ENCODE data around the gene ANGPT4. TPM values are rescaled to one million over a fixed set of nuclear protein-coding genes. Genes with fewer than 3 reads are reported as not detected.

ANGPT4 gene
- polyA plus RNA-seq, 1 of the 3 experiments (the other 2 are of a cell fraction): not detected

GRCh38 chr20:909641-910040, 6.5 kb downstream of the ANGPT4 start:
- Histone ChIP-seq H3K27me3 (ENCODE audit: insufficient read depth) (peaks cover 5% of the 10 kb centered on the region; the same call in 1 of the 2 replicates), H3K9ac (no peak overlapping the region), H3F3A (replicated peaks; ENCODE audit: insufficient read depth) (no peaks in the 10 kb centered on the region), H4K20me1 (ENCODE audit: insufficient read depth) (no peaks in the 10 kb centered on the region), H3K79me2 (ENCODE audit: insufficient read depth) (no peaks in the 10 kb centered on the region), H3K9me2 (no peaks in the 10 kb centered on the region), H3K4me2 (no peak overlapping the region), H3K4me3 (ENCODE audit: low read depth in 2 of 2, low read length in 1 of 2) (no peak overlapping the region), H3K27ac (ENCODE audit: low read depth in 2 of 2, low read length in 1 of 2) (no peak overlapping the region), H3K9me3 (no peaks in the 10 kb centered on the region), H2AFZ (ENCODE audit: low read depth) (no peak overlapping the region), H3K36me3 (replicated peaks in 1 of 2; ENCODE audit: control insufficient read depth in 1 of 2, insufficient read depth in 2 of 2, low read length in 1 of 2) (no peaks in the 10 kb centered on the region), H3K4me1 (ENCODE audit: control insufficient read depth in 1 of 2, insufficient read depth in 2 of 2, low read depth in 1 of 2, low read length in 1 of 2) (no peaks in the 10 kb centered on the region)
- WGBS (ENCODE audit: low lambda C conversion rate): 23% methylated on average over 3 of the region's 3 CpGs
- ChIA-PET CTCF (interaction anchor here (0.8 to 1.3 kb wide), 3 partner anchors 10 to 94 kb away, joined by 3 to 6 read pairs (median 3); no protein-coding TSS in a partner anchor), POLR2A (no interaction called here)
- TF ChIP-seq FOXM1 (IDR thresholded peaks at IDR 0.05; ENCODE audit: low read depth) (no peak), RAD21 (IDR thresholded peaks at IDR 0.05; ENCODE audit: low read length) (no peak)
- DNase-seq: no peak

DNA sequence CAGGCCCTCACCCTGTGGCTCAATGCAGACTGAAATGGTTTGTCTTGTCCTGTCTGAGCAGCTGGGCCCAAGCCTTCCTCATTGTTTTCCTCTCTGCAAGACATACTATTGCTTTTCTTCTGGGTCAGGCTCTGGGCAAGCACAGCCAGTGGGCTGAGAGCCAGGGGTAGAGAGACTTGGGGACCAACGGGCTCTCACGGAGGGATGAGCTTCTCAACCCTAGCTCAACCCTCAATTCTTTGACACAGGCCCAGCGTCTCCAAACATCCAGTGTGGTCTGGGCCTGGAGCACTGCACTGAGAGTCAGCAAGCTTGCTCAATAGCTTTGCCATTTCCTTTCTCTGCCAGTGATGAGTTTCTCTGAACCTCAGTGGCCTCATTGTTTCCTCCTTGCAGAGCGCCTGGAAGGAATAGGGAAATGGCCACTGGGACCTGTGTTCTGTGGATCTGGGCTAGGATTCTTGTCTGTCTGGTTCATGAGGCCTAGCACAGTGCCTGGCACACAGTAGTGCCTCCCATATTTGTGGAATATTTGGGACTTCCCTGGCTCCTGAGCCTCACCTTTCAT, 9.3 kb downstream of the ANGPT4 start:
- Histone ChIP-seq H3K9me3 (no peaks in the 10 kb centered on the region), H4K20me1 (ENCODE audit: insufficient read depth) (no peaks in the 10 kb centered on the region), H2AFZ (ENCODE audit: low read depth) (no peak overlapping the region), H3K4me1 (ENCODE audit: control insufficient read depth in 1 of 2, insufficient read depth in 2 of 2, low read depth in 1 of 2, low read length in 1 of 2) (peaks cover 0 to 7% of the 10 kb centered on the region in 2 experiments; a peak in 1 of 4 replicates), H3K79me2 (ENCODE audit: insufficient read depth) (no peaks in the 10 kb centered on the region), H3F3A (replicated peaks; ENCODE audit: insufficient read depth) (no peaks in the 10 kb centered on the region), H3K9ac (no peak overlapping the region), H3K4me3 (ENCODE audit: low read depth in 2 of 2, low read length in 1 of 2) (no peak overlapping the region), H3K9me2 (no peaks in the 10 kb centered on the region), H3K4me2 (no peak overlapping the region), H3K27me3 (ENCODE audit: insufficient read depth) (no peaks in the 10 kb centered on the region), H3K27ac (ENCODE audit: low read depth in 2 of 2, low read length in 1 of 2) (no peak overlapping the region), H3K36me3 (replicated peaks in 1 of 2; ENCODE audit: control insufficient read depth in 1 of 2, insufficient read depth in 2 of 2, low read length in 1 of 2) (no peaks in the 10 kb centered on the region)
- TF ChIP-seq TEAD4 (IDR thresholded peaks at IDR 0.05; ENCODE audit: borderline replicate concordance, insufficient read depth) (no peak), EZH2phosphoT487 (IDR thresholded peaks at IDR 0.05; ENCODE audit: borderline replicate concordance, low read depth) (no peak), FOXJ3 (CRISPR knock-in tag; IDR thresholded peaks at IDR 0.05) (no peak), RAD21 (IDR thresholded peaks at IDR 0.05; ENCODE audit: low read length) (no peak), TAF1 (IDR thresholded peaks at IDR 0.05; ENCODE audit: borderline replicate concordance, low read depth, low read length) (no peak), FOXM1 (IDR thresholded peaks at IDR 0.05; ENCODE audit: low read depth) (no peak), SIN3A (IDR thresholded peaks at IDR 0.05; ENCODE audit: borderline replicate concordance, low read depth, low read length) (no peak), GABPA (IDR thresholded peaks at IDR 0.05; ENCODE audit: low read depth) (no peak), ZBTB33 (IDR thresholded peaks at IDR 0.05; ENCODE audit: borderline replicate concordance, low read depth) (no peak), SMC3 (IDR thresholded peaks at IDR 0.05; ENCODE audit: low read depth, low read length) (no peak), MEF2A (IDR thresholded peaks at IDR 0.05; ENCODE audit: borderline replicate concordance, low read depth) (no peak), GATA2 (CRISPR knock-in tag; IDR thresholded peaks at IDR 0.05) (no peak), USF1 (IDR thresholded peaks at IDR 0.05; ENCODE audit: borderline replicate concordance, low read depth) (no peak), TCF12 (IDR thresholded peaks at IDR 0.05) (no peak), YY1 (IDR thresholded peaks at IDR 0.05; ENCODE audit: low read depth) (no peak)
- TF ChIP-seq, protein P1, sequence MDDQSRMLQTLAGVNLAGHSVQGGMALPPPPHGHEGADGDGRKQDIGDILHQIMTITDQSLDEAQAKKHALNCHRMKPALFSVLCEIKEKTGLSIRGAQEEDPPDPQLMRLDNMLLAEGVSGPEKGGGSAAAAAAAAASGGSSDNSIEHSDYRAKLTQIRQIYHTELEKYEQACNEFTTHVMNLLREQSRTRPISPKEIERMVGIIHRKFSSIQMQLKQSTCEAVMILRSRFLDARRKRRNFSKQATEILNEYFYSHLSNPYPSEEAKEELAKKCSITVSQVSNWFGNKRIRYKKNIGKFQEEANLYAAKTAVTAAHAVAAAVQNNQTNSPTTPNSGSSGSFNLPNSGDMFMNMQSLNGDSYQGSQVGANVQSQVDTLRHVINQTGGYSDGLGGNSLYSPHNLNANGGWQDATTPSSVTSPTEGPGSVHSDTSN (IDR thresholded peaks at IDR 0.05): no peak
- 66% methylated on average over 3 of the region's 4 CpGs for WGBS (ENCODE audit: low lambda C conversion rate)
- POLR2A ChIA-PET: no interaction called here
- CTCF ChIA-PET: interaction anchor here (1.1 to 1.4 kb wide), 2 partner anchors 19 to 202 kb away, joined by 3 read pairs; no protein-coding TSS in a partner anchor
- no peak for DNase-seq
